Measurements from ENCODE around the gene BMX. TPM values are rescaled to one million over a fixed set of nuclear protein-coding genes. Genes with fewer than 3 reads are reported as not detected.

BMX gene
- total and polyA plus RNA-seq, 2 donors (not counting 1 experiment from before 2014, with no cell fraction given): not detected

DNA sequence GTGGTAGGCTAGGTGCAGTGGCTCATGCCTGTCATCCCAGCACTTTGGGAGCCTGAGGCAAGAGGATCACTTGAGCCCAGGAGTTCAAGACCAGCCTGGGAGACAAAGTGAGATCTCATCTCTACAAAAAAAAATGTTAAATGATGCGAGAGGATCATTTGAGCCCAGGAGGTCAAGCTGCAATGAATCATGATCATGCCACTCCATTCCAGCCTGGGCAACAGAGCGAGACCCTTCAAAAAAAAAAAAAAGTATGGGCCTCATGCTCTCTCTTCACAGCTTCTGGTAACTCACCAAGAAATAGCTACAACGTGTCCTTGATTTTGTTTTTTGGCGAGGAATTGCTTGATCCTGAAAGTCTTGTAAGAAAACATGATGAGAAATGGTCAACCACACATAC lies 98.9 kb downstream of the BMX start:
- Histone ChIP-seq H4K20me1 (ENCODE audit: control insufficient read depth, extremely low read depth, insufficient read depth, low read length) (no peaks in the 10 kb centered on the region), H3K79me2 (ENCODE audit: control insufficient read depth, insufficient read depth, low read length) (no peaks in the 10 kb centered on the region), H3K27ac (ENCODE audit: insufficient read depth, low read length) (no peak overlapping the region), H3K36me3 (ENCODE audit: control insufficient read depth, insufficient read depth, low read length) (no peaks in the 10 kb centered on the region), H2AFZ (ENCODE audit: low read length) (no peak overlapping the region), H3K27me3 (ENCODE audit: control insufficient read depth, insufficient read depth, low read length) (no peaks in the 10 kb centered on the region), H3K9me3 (ENCODE audit: control insufficient read depth, insufficient read depth, low read depth, low read length) (no peaks in the 10 kb centered on the region), H3K4me2 (ENCODE audit: extremely low read depth, insufficient read depth, low read length) (no peak overlapping the region), H3K4me3 (replicated peaks in 1 of 4; ENCODE audit: control extremely low read depth in 1 of 4, insufficient read depth in 1 of 4, low read depth in 3 of 4, low read length in 4 of 4) (no peak overlapping the region), H3K4me1 (ENCODE audit: control insufficient read depth, extremely low read depth, insufficient read depth, low read length) (no peaks in the 10 kb centered on the region), H3K9ac (ENCODE audit: insufficient read depth, low read length) (no peak overlapping the region)
- DNase-seq (ENCODE audit: low read depth in 2 of 2): no peak
- no peak for TF ChIP-seq EZH2 (IDR thresholded peaks at IDR 0.05; ENCODE audit: low read length, missing control alignments)
- TF ChIP-seq, protein P1, sequence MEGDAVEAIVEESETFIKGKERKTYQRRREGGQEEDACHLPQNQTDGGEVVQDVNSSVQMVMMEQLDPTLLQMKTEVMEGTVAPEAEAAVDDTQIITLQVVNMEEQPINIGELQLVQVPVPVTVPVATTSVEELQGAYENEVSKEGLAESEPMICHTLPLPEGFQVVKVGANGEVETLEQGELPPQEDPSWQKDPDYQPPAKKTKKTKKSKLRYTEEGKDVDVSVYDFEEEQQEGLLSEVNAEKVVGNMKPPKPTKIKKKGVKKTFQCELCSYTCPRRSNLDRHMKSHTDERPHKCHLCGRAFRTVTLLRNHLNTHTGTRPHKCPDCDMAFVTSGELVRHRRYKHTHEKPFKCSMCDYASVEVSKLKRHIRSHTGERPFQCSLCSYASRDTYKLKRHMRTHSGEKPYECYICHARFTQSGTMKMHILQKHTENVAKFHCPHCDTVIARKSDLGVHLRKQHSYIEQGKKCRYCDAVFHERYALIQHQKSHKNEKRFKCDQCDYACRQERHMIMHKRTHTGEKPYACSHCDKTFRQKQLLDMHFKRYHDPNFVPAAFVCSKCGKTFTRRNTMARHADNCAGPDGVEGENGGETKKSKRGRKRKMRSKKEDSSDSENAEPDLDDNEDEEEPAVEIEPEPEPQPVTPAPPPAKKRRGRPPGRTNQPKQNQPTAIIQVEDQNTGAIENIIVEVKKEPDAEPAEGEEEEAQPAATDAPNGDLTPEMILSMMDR (conservative IDR thresholded peaks at IDR 0.05 in 1 of 2, IDR thresholded peaks at IDR 0.05 in 1 of 2; ENCODE audit: low read depth in 1 of 2, low read length in 2 of 2): no peak

DNA sequence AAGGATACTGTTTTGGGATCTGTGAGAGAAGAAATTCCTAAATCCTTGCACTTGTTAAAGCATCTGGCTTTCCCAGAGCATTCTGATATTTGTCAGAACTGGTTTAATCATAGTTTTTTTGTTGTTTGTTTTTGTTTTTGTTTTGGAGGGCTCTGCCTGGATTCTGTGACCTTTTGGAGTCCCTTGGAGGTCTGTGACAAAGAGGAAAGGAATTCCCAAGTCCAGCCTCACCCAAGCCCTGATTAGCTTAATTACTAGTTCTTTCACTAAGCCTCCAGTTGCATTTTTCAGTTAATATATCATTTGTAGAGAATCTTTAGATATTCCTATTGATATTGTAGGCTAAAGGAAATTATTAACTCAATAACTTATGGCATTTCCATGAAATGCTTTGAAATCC lies 99.4 kb downstream of the BMX start:
- Histone ChIP-seq H3K9me3 (ENCODE audit: control insufficient read depth, insufficient read depth, low read depth, low read length) (no peaks in the 10 kb centered on the region), H2AFZ (ENCODE audit: low read length) (no peak overlapping the region), H3K4me2 (ENCODE audit: extremely low read depth, insufficient read depth, low read length) (no peak overlapping the region), H3K4me1 (ENCODE audit: control insufficient read depth, extremely low read depth, insufficient read depth, low read length) (no peaks in the 10 kb centered on the region), H3K4me3 (replicated peaks in 1 of 4; ENCODE audit: control extremely low read depth in 1 of 4, insufficient read depth in 1 of 4, low read depth in 3 of 4, low read length in 4 of 4) (no peak overlapping the region), H3K9ac (ENCODE audit: insufficient read depth, low read length) (no peak overlapping the region), H3K27ac (ENCODE audit: insufficient read depth, low read length) (no peak overlapping the region), H3K27me3 (ENCODE audit: control insufficient read depth, insufficient read depth, low read length) (no peaks in the 10 kb centered on the region), H4K20me1 (ENCODE audit: control insufficient read depth, extremely low read depth, insufficient read depth, low read length) (no peaks in the 10 kb centered on the region), H3K79me2 (ENCODE audit: control insufficient read depth, insufficient read depth, low read length) (no peaks in the 10 kb centered on the region), H3K36me3 (ENCODE audit: control insufficient read depth, insufficient read depth, low read length) (no peaks in the 10 kb centered on the region)
- DNase-seq (ENCODE audit: low read depth in 2 of 2): no peak
- TF ChIP-seq, protein P1 (conservative IDR thresholded peaks at IDR 0.05 in 1 of 2, IDR thresholded peaks at IDR 0.05 in 1 of 2; ENCODE audit: low read depth in 1 of 2, low read length in 2 of 2): no peak
- no peak for TF ChIP-seq EZH2 (IDR thresholded peaks at IDR 0.05; ENCODE audit: low read length, missing control alignments)

DNA sequence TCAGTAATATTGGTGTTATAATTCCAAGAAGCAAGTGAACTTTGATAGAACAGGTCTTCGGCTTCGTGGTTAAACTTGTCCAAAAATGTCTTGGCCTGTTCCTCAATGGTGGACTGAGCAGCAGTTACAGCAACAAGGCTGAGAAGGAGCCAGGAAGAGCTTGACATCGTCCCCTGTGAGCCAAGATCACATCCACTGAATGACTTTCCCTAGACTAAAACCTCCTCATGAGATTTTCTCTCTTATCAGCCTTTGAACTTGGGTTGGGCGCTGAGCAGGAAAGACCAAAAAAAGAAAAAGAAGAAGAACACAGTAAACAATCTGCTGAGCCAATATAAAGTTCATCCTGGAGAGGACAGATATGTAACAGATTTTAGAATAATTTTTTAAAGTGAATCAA lies 100.1 kb downstream of the BMX start, which contains the start of gene ACE2:
Gene ACE2, minus strand, starts transcription at position 216 of the 400 bp plus-strand sequence. Its CDS starts 49 bp downstream, at position 167.
- Histone ChIP-seq H3K4me1 (ENCODE audit: control insufficient read depth, extremely low read depth, insufficient read depth, low read length) (no peaks in the 10 kb centered on the region), H4K20me1 (ENCODE audit: control insufficient read depth, extremely low read depth, insufficient read depth, low read length) (no peaks in the 10 kb centered on the region), H3K27me3 (ENCODE audit: control insufficient read depth, insufficient read depth, low read length) (no peaks in the 10 kb centered on the region)

More for the DNA sequence above, 100.1 kb downstream of the BMX start, which contains the start of gene ACE2:
- no peak within 1 kb of the TSS for H2AFZ ChIP-seq (ENCODE audit: low read length)
- H3K27ac ChIP-seq (ENCODE audit: insufficient read depth, low read length): no peak within 1 kb of the TSS
- H3K4me2 ChIP-seq (ENCODE audit: extremely low read depth, insufficient read depth, low read length): no peak within 1 kb of the TSS
- TF ChIP-seq, protein P1 (conservative IDR thresholded peaks at IDR 0.05 in 1 of 2, IDR thresholded peaks at IDR 0.05 in 1 of 2; ENCODE audit: low read depth in 1 of 2, low read length in 2 of 2): no peak
- TF ChIP-seq EZH2 (IDR thresholded peaks at IDR 0.05; ENCODE audit: low read length, missing control alignments): no peak
- no peak within 1 kb of the TSS for H3K4me3 ChIP-seq (replicated peaks in 1 of 4; ENCODE audit: control extremely low read depth in 1 of 4, insufficient read depth in 1 of 4, low read depth in 3 of 4, low read length in 4 of 4)
- no peak for DNase-seq (ENCODE audit: low read depth in 2 of 2)
- no peaks in the 10 kb centered on the region for H3K36me3 ChIP-seq (ENCODE audit: control insufficient read depth, insufficient read depth, low read length)
- H3K79me2 ChIP-seq (ENCODE audit: control insufficient read depth, insufficient read depth, low read length): no peaks in the 10 kb centered on the region
- no peak within 1 kb of the TSS for H3K9ac ChIP-seq (ENCODE audit: insufficient read depth, low read length)
- H3K9me3 ChIP-seq (ENCODE audit: control insufficient read depth, insufficient read depth, low read depth, low read length): no peaks in the 10 kb centered on the region
